Measurements from ENCODE around the gene ALDH7A1. TPM values are rescaled to one million over a fixed set of nuclear protein-coding genes. Genes with fewer than 3 reads are reported as not detected.
"Not testable (repeated sequence)": the region's sequence is repeated elsewhere in the genome, so short reads cannot be mapped to it uniquely, and the experiment has no call there.

The ALDH7A1 gene
- polyA plus RNA-seq (2013, experiment 1 of 2): 98.1 TPM
- 107 TPM for polyA plus RNA-seq (2013, experiment 2 of 2)

DNA sequence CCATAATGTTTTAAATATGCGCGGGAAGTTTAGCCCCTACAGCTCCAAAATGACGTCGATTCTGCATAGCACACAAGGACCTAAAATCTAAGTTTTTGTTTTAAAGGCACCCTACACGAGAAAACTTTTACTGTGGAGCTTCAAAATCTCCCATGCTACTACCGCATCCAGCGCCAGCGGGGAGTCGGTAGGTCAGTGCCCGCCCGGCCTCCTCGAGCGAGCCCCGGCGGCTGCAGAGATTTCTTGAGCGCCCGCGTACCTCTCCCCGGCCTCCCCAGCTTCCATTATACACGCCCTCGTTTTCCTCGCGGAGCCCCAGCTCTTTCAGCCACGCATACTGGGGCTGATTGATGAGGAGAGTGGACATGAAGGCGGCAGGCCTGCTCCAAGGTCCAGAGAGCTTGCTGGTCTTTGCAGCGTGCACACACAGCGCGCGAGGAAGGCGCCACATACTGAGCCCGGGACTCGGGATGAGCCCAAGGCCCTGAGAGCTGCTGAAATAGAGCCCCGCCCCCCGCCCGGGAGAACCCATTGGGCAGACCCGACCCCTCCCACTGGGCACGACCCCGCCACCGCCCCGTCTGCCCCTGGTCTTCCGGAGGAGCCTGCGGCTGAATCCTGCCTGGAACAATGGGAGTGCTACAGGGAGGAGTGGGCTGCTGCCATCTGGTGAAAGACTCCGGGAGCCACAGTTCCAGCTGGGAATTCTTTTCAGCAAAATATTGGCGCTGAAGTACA, at the start of gene ALDH7A1:
ALDH7A1 (minus strand) TSS at position 472 of the 738 bp plus-strand sequence; CDS start at position 451, 21 bp downstream.
- Histone ChIP-seq H3K4me3 (ENCODE audit: extremely low read depth, insufficient read depth, low read length, poor library complexity, severe bottlenecking) (peak within 1 kb of the TSS; percentile 52), H3K36me3 (ENCODE audit: control insufficient read depth, insufficient read depth, low read length) (peaks cover 30% of the 10 kb centered on the region), H3K9me3 (ENCODE audit: control insufficient read depth, low read length) (peaks cover 7% of the 10 kb centered on the region), H3K4me1 (ENCODE audit: control insufficient read depth, insufficient read depth, low read length, poor library complexity, severe bottlenecking) (peaks cover 8% of the 10 kb centered on the region), H3K27ac (ENCODE audit: low read depth, low read length, severe bottlenecking) (peak within 1 kb of the TSS; percentile 97)
- WGBS, 2 experiments (ENCODE audit: insufficient coverage in 2 of 2): 0% methylated on average over 14 to 34 of the region's 44 CpGs

DNA sequence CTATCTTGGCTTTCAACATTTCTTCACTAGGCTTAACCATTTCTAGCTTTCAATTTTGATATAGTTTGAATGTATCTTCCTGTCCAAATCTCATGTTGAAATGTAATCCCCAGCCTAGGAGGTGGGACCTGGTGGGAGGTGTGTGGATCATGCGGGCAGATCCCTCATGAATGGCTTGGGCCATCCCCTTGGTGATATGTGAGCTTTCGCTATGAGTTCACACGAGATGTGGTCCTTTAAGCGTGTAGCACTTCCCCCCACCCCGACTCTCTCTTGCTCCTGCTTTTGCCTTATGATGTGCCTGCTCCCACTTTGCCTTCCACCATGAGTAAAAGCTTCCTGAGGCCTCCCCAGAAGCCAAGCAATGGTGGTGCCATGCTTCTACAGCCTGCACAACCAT, 46.4 kb upstream of the ALDH7A1 start:
- Histone ChIP-seq H3K4me1 (ENCODE audit: control insufficient read depth, insufficient read depth, low read length, poor library complexity, severe bottlenecking) (no peaks in the 10 kb centered on the region), H3K9me3 (ENCODE audit: control insufficient read depth, low read length) (no peaks in the 10 kb centered on the region), H3K4me3 (ENCODE audit: extremely low read depth, insufficient read depth, low read length, poor library complexity, severe bottlenecking) (no peak overlapping the region), H3K27ac (ENCODE audit: low read depth, low read length, severe bottlenecking) (no peak overlapping the region), H3K36me3 (ENCODE audit: control insufficient read depth, insufficient read depth, low read length) (no peaks in the 10 kb centered on the region)
- WGBS, 2 experiments (ENCODE audit: insufficient coverage in 2 of 2): 96 to 100% methylated on average over 5 of the region's 5 CpGs

DNA sequence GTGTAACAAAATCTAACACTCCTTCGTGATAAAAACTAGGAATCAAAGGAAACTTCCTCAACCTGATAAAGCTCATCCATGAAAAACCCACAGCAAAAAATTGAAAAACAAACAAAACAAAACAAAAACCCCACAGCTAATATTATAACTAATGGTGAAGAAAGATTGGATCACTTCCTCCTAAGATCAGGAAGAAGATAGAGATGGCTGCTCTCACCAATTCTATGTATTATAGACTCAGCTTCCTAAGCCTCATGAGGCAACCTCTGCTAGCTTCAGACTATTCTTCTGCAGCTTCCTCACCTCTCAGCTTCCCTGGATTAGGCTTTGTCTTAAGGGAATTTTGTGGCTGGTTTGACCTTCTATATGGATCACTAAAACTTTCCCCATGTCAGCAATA, 45.8 kb upstream of the ALDH7A1 start:
- WGBS, 2 experiments (ENCODE audit: insufficient coverage in 2 of 2): 100% methylated on average over 1 of the region's 1 CpG; no CpG with 5 or more reads in 1 of the 2 experiments
- Histone ChIP-seq H3K27ac (ENCODE audit: low read depth, low read length, severe bottlenecking) (no peak overlapping the region), H3K4me1 (ENCODE audit: control insufficient read depth, insufficient read depth, low read length, poor library complexity, severe bottlenecking) (no peaks in the 10 kb centered on the region), H3K36me3 (ENCODE audit: control insufficient read depth, insufficient read depth, low read length) (no peaks in the 10 kb centered on the region), H3K4me3 (ENCODE audit: extremely low read depth, insufficient read depth, low read length, poor library complexity, severe bottlenecking) (no peak overlapping the region), H3K9me3 (ENCODE audit: control insufficient read depth, low read length) (no peaks in the 10 kb centered on the region)

DNA sequence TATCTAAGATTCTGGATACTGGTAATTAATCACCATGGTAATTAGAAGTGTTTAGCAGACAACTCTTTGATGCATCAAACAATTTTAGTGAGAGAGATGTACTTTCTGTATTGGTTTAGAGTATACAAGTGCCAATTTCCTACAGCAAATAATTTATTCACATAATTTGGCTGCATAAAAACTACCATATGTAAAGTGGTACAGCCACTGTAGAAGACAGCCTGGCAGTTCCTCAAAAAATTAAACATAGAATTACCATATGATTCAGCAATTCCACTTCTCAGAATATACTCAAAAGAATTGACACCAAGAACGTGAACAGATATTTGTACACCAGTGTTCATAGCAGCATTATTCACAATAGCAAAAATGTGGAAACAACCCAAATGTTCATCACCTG, 41.9 kb upstream of the ALDH7A1 start:
- Histone ChIP-seq H3K4me3 (ENCODE audit: extremely low read depth, insufficient read depth, low read length, poor library complexity, severe bottlenecking) (no peak overlapping the region), H3K4me1 (ENCODE audit: control insufficient read depth, insufficient read depth, low read length, poor library complexity, severe bottlenecking) (no peaks in the 10 kb centered on the region), H3K36me3 (ENCODE audit: control insufficient read depth, insufficient read depth, low read length) (no peaks in the 10 kb centered on the region), H3K9me3 (ENCODE audit: control insufficient read depth, low read length) (no peaks in the 10 kb centered on the region), H3K27ac (ENCODE audit: low read depth, low read length, severe bottlenecking) (no peak overlapping the region)
- 100% methylated on average over 1 of the region's 1 CpG; no CpG with 5 or more reads in 1 of the 2 experiments for WGBS, 2 experiments (ENCODE audit: insufficient coverage in 2 of 2)

DNA sequence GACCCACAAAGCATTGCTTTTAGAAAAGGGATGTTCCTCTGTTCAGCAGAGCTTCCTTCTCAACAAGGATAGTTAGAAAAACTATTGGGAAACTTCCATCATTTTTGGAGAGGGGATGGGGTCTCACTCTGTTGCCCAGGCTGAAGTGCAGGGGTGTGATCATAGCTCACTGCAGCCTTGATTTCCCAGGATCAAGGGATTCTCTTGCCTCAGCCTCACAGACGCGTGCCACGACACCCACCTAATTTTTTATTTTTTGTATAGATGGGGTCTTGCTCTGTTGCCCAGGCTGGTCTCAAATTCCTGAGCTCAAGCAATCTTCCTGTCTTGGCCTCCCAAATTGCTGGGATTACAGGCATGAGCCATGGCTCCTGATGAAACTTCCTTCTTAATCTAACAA, 40.6 kb upstream of the ALDH7A1 start:
- Histone ChIP-seq H3K4me1 (ENCODE audit: control insufficient read depth, insufficient read depth, low read length, poor library complexity, severe bottlenecking) (no peaks in the 10 kb centered on the region), H3K9me3 (ENCODE audit: control insufficient read depth, low read length) (no peaks in the 10 kb centered on the region), H3K27ac (ENCODE audit: low read depth, low read length, severe bottlenecking) (no peak overlapping the region), H3K4me3 (ENCODE audit: extremely low read depth, insufficient read depth, low read length, poor library complexity, severe bottlenecking) (no peak overlapping the region), H3K36me3 (ENCODE audit: control insufficient read depth, insufficient read depth, low read length) (no peaks in the 10 kb centered on the region)
- WGBS, 2 experiments (ENCODE audit: insufficient coverage in 2 of 2): 93% methylated on average over 3 of the region's 3 CpGs; no CpG with 5 or more reads in 1 of the 2 experiments

DNA sequence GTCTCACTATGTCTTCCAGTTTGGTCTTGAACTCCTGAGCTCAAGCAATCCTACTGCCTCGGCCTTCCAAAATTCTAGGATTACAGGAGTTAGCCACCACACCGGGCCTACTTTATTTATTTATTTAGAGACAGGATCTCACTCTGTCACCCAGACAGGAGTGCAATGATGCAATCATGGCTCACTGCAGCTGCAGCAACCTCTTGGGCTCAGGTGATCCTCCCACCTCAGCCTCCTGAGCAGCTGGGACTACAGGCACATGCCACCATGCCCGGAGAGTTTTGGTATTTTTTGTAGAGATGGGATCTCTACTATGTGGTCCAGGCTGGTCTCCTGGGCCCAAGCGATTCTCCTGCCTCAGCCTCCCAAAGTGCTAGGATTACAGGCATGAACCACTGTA, 38.5 kb upstream of the ALDH7A1 start:
- Histone ChIP-seq H3K36me3 (ENCODE audit: control insufficient read depth, insufficient read depth, low read length) (no peaks in the 10 kb centered on the region), H3K27ac (ENCODE audit: low read depth, low read length, severe bottlenecking) (no peak overlapping the region), H3K4me1 (ENCODE audit: control insufficient read depth, insufficient read depth, low read length, poor library complexity, severe bottlenecking) (no peaks in the 10 kb centered on the region), H3K4me3 (ENCODE audit: extremely low read depth, insufficient read depth, low read length, poor library complexity, severe bottlenecking) (no peak overlapping the region), H3K9me3 (ENCODE audit: control insufficient read depth, low read length) (no peaks in the 10 kb centered on the region)
- WGBS, 2 experiments (ENCODE audit: insufficient coverage in 2 of 2): 86% methylated on average over 2 to 4 of the region's 4 CpGs

DNA sequence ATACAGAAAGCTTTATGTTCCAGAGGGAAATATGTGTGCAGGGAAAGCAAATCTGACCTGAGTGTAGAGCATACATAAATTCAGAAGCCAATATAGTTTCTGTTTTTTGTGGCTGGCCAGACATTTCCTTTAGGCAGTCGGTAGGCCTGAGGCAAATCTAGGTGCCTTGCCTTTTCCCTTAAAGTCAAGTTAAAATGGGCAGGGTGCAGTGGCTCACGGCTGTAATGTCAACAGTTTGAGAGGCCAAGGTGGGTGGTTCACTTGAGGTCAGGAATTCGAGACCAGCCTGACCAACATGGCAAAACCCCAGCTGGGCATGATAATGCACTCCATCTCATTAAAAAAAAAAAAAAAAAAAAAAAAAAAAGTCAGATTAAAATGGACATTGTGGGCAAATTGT, 36.9 kb upstream of the ALDH7A1 start:
- Histone ChIP-seq H3K36me3 (ENCODE audit: control insufficient read depth, insufficient read depth, low read length) (peaks cover 5% of the 10 kb centered on the region), H3K9me3 (ENCODE audit: control insufficient read depth, low read length) (no peaks in the 10 kb centered on the region)
- 81 to 100% methylated on average over 1 to 2 of the region's 3 CpGs for WGBS, 2 experiments (ENCODE audit: insufficient coverage in 2 of 2)

DNA sequence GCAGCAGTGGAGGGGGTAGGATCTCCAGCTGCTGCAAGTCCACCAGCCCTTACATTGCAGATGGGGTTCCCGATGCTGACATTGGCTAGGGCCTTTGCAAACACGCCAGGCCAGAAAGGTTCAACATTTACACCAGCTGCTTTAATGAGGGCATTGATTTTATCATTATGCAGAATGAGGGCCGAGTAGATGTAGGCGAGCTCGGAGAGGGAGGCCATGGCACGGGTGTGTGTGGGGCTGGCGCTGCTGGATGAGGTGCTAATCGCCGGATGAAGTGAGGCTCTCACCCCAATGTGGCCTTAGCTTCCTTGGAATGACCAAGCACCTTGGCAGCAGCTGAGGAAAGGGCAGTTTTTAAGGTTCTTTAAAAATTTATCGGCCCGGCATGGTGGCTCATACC, 33.1 kb upstream of the ALDH7A1 start:
- no peak overlapping the region for H3K27ac ChIP-seq (ENCODE audit: low read depth, low read length, severe bottlenecking)
- H3K36me3 ChIP-seq (ENCODE audit: control insufficient read depth, insufficient read depth, low read length): peaks cover 26% of the 10 kb centered on the region
- WGBS, 2 experiments (ENCODE audit: insufficient coverage in 2 of 2): 94 to 96% methylated on average over 8 to 11 of the region's 11 CpGs
- no peaks in the 10 kb centered on the region for H3K9me3 ChIP-seq (ENCODE audit: control insufficient read depth, low read length)
- H3K4me3 ChIP-seq (ENCODE audit: extremely low read depth, insufficient read depth, low read length, poor library complexity, severe bottlenecking): no peak overlapping the region
- H3K4me1 ChIP-seq (ENCODE audit: control insufficient read depth, insufficient read depth, low read length, poor library complexity, severe bottlenecking): peaks cover 11% of the 10 kb centered on the region

More for the DNA sequence above, 36.9 kb upstream of the ALDH7A1 start:
- no peak overlapping the region for H3K27ac ChIP-seq (ENCODE audit: low read depth, low read length, severe bottlenecking)
- H3K4me3 ChIP-seq (ENCODE audit: extremely low read depth, insufficient read depth, low read length, poor library complexity, severe bottlenecking): no peak overlapping the region
- no peaks in the 10 kb centered on the region for H3K4me1 ChIP-seq (ENCODE audit: control insufficient read depth, insufficient read depth, low read length, poor library complexity, severe bottlenecking)

DNA sequence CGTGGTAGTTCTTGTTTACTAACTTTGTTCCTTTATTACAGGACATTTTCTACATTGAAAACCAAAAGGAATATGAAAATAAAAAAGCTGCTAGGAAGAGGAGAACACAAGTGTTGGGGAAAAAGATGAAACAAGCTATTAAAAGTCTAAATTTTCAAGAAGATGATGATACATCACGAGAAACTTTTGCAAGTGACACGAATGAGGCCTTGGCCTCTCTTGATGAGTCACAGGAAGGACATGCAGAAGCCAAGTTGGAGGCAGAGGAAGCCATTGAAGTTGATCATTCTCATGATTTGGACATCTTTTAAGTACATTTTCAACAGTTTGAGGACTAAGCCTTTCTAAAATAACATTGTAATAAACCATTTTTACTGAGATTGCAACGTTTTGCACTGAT, 29.5 kb upstream of the ALDH7A1 start:
- peaks cover 51% of the 10 kb centered on the region for H3K36me3 ChIP-seq (ENCODE audit: control insufficient read depth, insufficient read depth, low read length)

DNA sequence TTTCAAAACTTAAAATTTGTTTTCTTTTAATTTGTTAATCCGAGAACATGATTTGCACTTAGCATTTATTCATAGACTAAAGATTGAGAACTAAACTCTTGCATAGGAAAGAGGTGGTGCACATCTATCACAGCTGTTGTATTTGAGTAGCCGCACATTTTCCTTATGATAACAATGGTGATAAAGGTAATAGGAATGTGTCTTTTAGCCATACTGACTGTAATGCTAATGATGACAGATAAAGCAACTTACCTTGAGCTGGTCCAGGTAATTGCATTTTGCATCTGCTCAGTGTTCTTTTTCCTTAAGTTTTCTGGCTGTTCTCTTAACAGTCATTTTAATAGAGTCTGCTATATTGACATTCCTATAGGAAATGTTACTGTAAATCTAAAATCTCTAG, 24.8 kb upstream of the ALDH7A1 start:
- 80 to 100% methylated on average over 1 of the region's 2 CpGs for WGBS, 2 experiments (ENCODE audit: insufficient coverage in 2 of 2)
- H3K27ac ChIP-seq (ENCODE audit: low read depth, low read length, severe bottlenecking): no peak overlapping the region
- H3K36me3 ChIP-seq (ENCODE audit: control insufficient read depth, insufficient read depth, low read length): peaks cover 72% of the 10 kb centered on the region
- H3K4me1 ChIP-seq (ENCODE audit: control insufficient read depth, insufficient read depth, low read length, poor library complexity, severe bottlenecking): peaks cover 11% of the 10 kb centered on the region
- H3K9me3 ChIP-seq (ENCODE audit: control insufficient read depth, low read length): no peaks in the 10 kb centered on the region
- no peak overlapping the region for H3K4me3 ChIP-seq (ENCODE audit: extremely low read depth, insufficient read depth, low read length, poor library complexity, severe bottlenecking)

More for the DNA sequence above, 29.5 kb upstream of the ALDH7A1 start:
- peak overlapping the region; percentile 88 for H3K27ac ChIP-seq (ENCODE audit: low read depth, low read length, severe bottlenecking)
- no peaks in the 10 kb centered on the region for H3K9me3 ChIP-seq (ENCODE audit: control insufficient read depth, low read length)
- no peak overlapping the region for H3K4me3 ChIP-seq (ENCODE audit: extremely low read depth, insufficient read depth, low read length, poor library complexity, severe bottlenecking)
- WGBS, 2 experiments (ENCODE audit: insufficient coverage in 2 of 2): 53 to 78% methylated on average over 2 of the region's 4 CpGs
- H3K4me1 ChIP-seq (ENCODE audit: control insufficient read depth, insufficient read depth, low read length, poor library complexity, severe bottlenecking): peaks cover 11% of the 10 kb centered on the region

DNA sequence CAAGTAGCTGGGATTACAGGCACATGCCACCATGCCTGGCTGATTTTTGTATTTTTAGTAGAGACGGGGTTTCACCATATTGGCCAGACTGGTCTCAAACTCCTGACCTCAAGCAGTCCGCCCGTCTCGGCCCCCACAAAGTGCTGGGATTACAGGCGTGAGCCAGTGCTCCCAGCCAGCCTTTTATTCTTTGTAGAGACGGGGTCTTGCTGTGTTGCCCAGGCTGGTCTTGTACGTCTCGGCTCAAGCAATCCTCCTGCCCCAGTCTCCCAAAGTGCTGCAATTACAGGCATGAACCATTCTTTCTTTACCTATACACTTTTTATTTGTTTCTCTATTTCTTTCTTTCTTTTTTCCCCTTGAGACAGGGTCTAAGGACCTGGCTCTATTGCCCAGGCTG, 22.6 kb upstream of the ALDH7A1 start:
- peaks cover 82% of the 10 kb centered on the region for H3K36me3 ChIP-seq (ENCODE audit: control insufficient read depth, insufficient read depth, low read length)
- not testable (repeated sequence) for H3K4me3 ChIP-seq (ENCODE audit: extremely low read depth, insufficient read depth, low read length, poor library complexity, severe bottlenecking); H3K4me1 ChIP-seq (ENCODE audit: control insufficient read depth, insufficient read depth, low read length, poor library complexity, severe bottlenecking); H3K9me3 ChIP-seq (ENCODE audit: control insufficient read depth, low read length); H3K27ac ChIP-seq (ENCODE audit: low read depth, low read length, severe bottlenecking)
- 96 to 97% methylated on average over 8 of the region's 8 CpGs for WGBS, 2 experiments (ENCODE audit: insufficient coverage in 2 of 2)
